ENCODE data around the gene FOXF2. TPM values are rescaled to one million over a fixed set of nuclear protein-coding genes. Genes with fewer than 3 reads are reported as not detected.
A peak's percentile ranks its signal among the peaks of the same experiment; 100 is the strongest.
"Not testable (repeated sequence)": the region's sequence is repeated elsewhere in the genome, so short reads cannot be mapped to it uniquely, and the experiment has no call there.

The FOXF2 gene
- total RNA-seq, 1 donor from 2014 or later: 0.12 TPM

DNA sequence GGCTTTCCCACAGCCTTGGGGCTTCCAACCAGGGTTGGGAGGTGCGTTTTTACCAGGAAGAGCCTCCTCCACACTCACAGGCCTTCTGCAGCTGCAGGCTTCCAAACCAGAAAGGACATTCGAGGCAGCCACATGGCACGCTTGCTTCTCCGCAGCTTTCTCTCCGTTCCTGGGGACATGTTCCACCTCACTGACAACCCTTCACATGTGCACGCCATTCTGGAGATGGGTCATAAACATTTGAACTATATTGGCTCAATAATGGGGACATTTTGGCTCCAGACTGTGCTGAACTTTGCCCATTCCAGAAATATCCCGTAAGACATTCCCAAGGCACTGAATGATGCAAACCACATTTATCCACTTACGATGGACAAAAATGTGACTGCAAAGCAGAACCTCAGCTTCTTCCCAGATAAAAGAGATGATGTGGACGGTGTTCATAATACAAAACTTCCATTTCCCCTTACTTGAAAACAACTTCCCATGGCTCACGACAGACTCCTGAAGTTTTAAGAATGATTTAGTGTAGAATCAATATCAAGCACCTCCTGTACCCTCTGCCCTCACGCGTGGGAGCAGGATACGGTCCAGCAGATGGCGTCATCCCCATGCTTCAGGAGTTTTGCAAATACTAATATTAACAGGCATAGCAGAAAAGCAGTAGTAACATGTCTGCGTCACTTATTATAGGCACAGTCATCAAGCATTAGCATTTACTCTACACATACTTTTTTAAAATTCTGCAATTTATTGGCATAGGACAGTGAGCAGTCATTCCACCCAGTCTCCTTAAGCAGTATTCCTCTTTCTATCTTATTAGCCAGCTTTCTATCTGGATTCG, 25.4 kb upstream of the FOXF2 start:
- Mint-ChIP-seq H3K4me1 (ENCODE audit: low read depth) (no peaks in the 10 kb centered on the region), H3K27me3 (ENCODE audit: low read depth) (peaks cover 39% of the 10 kb centered on the region), H3K4me3 (ENCODE audit: unreplicated experiment) (no peak overlapping the region), H3K36me3 (ENCODE audit: low read depth) (no peaks in the 10 kb centered on the region), H3K9me3 (ENCODE audit: low read depth) (no peaks in the 10 kb centered on the region), H3K27ac (ENCODE audit: unreplicated experiment) (no peak overlapping the region)
- DNase-seq (ENCODE audit: low spot score): no peak
- TF ChIP-seq, protein P1, sequence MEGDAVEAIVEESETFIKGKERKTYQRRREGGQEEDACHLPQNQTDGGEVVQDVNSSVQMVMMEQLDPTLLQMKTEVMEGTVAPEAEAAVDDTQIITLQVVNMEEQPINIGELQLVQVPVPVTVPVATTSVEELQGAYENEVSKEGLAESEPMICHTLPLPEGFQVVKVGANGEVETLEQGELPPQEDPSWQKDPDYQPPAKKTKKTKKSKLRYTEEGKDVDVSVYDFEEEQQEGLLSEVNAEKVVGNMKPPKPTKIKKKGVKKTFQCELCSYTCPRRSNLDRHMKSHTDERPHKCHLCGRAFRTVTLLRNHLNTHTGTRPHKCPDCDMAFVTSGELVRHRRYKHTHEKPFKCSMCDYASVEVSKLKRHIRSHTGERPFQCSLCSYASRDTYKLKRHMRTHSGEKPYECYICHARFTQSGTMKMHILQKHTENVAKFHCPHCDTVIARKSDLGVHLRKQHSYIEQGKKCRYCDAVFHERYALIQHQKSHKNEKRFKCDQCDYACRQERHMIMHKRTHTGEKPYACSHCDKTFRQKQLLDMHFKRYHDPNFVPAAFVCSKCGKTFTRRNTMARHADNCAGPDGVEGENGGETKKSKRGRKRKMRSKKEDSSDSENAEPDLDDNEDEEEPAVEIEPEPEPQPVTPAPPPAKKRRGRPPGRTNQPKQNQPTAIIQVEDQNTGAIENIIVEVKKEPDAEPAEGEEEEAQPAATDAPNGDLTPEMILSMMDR (IDR thresholded peaks at IDR 0.05): peak; percentile 50

- Mint-ChIP-seq H3K4me1 (ENCODE audit: low read depth) (no peaks in the 10 kb centered on the region), H3K4me3 (ENCODE audit: unreplicated experiment) (no peak overlapping the region), H3K9me3 (ENCODE audit: low read depth) (peaks cover 2% of the 10 kb centered on the region), H3K36me3 (ENCODE audit: low read depth) (no peaks in the 10 kb centered on the region), H3K27ac (ENCODE audit: unreplicated experiment) (no peak overlapping the region), H3K27me3 (ENCODE audit: low read depth) (peaks cover 39% of the 10 kb centered on the region)
- TF ChIP-seq, protein P1 (IDR thresholded peaks at IDR 0.05): no peak
- no peak for DNase-seq (ENCODE audit: low spot score)
Observed at GRCh38 chr6:1364791-1365190, 24.6 kb upstream of the FOXF2 start.

DNA sequence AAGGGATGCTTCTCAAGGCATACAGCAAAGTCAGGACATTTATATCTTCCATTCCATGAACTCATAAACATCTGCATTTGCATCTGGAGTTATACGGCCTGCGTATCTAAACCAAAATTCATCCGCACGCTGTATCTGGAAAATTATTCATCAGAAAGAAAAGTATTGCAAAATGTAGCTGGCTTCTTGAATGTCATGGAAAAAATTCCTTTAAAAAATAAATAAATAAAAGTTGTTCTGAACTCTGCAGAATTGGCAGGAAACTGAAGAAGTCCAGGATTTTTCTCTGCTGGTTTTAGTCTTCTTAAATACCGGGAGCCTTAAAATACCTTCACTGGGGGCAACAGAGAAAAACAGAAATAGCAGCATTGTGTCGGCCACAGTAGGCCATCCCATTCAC, 23.7 kb upstream of the FOXF2 start:
- no peak overlapping the region for H3K4me3 Mint-ChIP-seq (ENCODE audit: unreplicated experiment)
- H3K9me3 Mint-ChIP-seq (ENCODE audit: low read depth): peaks cover 7% of the 10 kb centered on the region
- H3K36me3 Mint-ChIP-seq (ENCODE audit: low read depth): no peaks in the 10 kb centered on the region
- TF ChIP-seq, protein P1 (IDR thresholded peaks at IDR 0.05): no peak
- H3K27ac Mint-ChIP-seq (ENCODE audit: unreplicated experiment): no peak overlapping the region
- no peak for DNase-seq (ENCODE audit: low spot score)
- peaks cover 46% of the 10 kb centered on the region for H3K27me3 Mint-ChIP-seq (ENCODE audit: low read depth)
- no peaks in the 10 kb centered on the region for H3K4me1 Mint-ChIP-seq (ENCODE audit: low read depth)

DNA sequence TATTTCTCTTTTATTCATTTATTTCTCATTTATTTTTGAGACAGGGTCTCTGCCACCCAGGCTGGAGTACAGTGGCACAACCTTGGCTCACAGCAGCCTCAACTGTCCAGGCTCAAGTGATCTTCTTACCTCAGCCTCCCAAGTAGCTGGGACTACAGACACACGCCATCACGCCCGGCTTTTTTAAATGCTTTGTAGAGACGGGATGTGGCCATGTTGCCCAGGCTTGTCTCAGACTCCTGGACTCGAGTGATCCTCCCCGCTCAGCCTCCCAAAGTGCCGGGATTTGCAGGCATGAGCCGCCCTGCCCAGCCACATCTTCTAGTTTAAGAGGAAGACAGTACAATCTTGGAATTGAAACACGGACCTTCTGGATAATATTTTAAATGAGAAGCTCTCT, 21.6 kb upstream of the FOXF2 start:
- Mint-ChIP-seq H3K27me3 (ENCODE audit: low read depth) (peaks cover 53% of the 10 kb centered on the region), H3K4me3 (ENCODE audit: unreplicated experiment) (no peak overlapping the region), H3K9me3 (ENCODE audit: low read depth) (peaks cover 24% of the 10 kb centered on the region), H3K27ac (ENCODE audit: unreplicated experiment) (no peak overlapping the region), H3K4me1 (ENCODE audit: low read depth) (no peaks in the 10 kb centered on the region), H3K36me3 (ENCODE audit: low read depth) (peaks cover 4% of the 10 kb centered on the region)
- TF ChIP-seq, protein P1 (IDR thresholded peaks at IDR 0.05): no peak
- no peak for DNase-seq (ENCODE audit: low spot score)

DNA sequence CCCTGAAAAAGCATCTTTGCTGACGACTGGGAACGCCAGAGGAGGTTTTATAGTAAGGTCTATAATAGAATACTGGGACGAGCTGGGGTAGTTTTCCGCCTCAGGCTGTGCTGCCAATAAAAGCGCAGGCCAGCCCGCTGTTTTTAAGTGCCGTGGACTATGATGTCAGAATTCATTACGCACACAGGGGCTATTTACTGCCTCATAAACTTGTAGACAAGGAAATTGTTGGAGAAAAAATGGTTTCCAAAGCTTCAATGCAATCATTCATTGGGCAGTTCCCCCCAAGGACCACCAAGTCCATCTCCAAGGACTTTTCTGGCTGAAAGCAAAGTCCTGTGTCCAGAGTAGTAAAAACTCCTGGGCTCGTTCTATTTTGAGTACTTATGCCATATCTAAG, 20.4 kb upstream of the FOXF2 start:
- H3K36me3 Mint-ChIP-seq (ENCODE audit: low read depth): peaks cover 6% of the 10 kb centered on the region
- no peak overlapping the region for H3K4me3 Mint-ChIP-seq (ENCODE audit: unreplicated experiment)
- H3K4me1 Mint-ChIP-seq (ENCODE audit: low read depth): no peaks in the 10 kb centered on the region
- TF ChIP-seq, protein P1 (IDR thresholded peaks at IDR 0.05): no peak
- no peak for DNase-seq (ENCODE audit: low spot score)
- peaks cover 60% of the 10 kb centered on the region for H3K27me3 Mint-ChIP-seq (ENCODE audit: low read depth)
- H3K27ac Mint-ChIP-seq (ENCODE audit: unreplicated experiment): no peak overlapping the region
- H3K9me3 Mint-ChIP-seq (ENCODE audit: low read depth): peaks cover 35% of the 10 kb centered on the region

DNA sequence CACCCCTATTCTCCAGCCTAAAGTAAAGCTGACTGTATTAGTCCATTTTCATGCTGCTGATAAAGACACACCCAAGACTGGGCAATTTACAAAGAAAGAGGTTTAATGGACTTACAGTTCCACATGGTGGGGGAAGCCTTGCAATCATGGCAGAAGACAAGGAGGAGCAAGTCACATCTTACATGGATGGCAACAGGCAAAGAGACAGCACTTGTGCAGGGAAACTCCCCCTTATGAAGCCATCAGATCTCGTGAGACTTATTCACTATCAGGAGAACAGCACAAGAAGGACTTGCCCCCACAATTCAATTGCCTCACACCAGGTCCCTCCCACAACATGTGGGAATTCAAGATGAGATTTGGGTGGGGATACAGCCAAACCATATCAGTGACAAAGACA, 19.7 kb upstream of the FOXF2 start:
- H3K36me3 Mint-ChIP-seq (ENCODE audit: low read depth); H3K27ac Mint-ChIP-seq (ENCODE audit: unreplicated experiment); DNase-seq (ENCODE audit: low spot score); H3K4me1 Mint-ChIP-seq (ENCODE audit: low read depth); H3K4me3 Mint-ChIP-seq (ENCODE audit: unreplicated experiment): not testable (repeated sequence)
- Mint-ChIP-seq H3K27me3 (ENCODE audit: low read depth) (peaks cover 65% of the 10 kb centered on the region), H3K9me3 (ENCODE audit: low read depth) (peaks cover 35% of the 10 kb centered on the region)

All from chondrocyte (in vitro differentiated cells).